Endothelial cell of umbilical vein (primary cell): ENCODE measurements around the gene HBQ1.
"Not testable (repeated sequence)": the region's sequence is repeated elsewhere in the genome, so short reads cannot be mapped to it uniquely, and the experiment has no call there.

ENCODE experiments used
- EZH2 ChIP-seq: IDR thresholded peaks from 2 replicates; pipeline ENCODE4 v1.6.1; 2012; ENCODE audit warnings: borderline replicate concordance, low read depth, mild to moderate bottlenecking, moderate library complexity, low read length, inconsistent platforms; ENCODE audit not compliant: severe bottlenecking
- POLR2A ChIP-seq: IDR thresholded peaks from 2 replicates; pipeline ENCODE4 v1.6.1; 2012; ENCODE audit warnings: low read depth, mild to moderate bottlenecking, control low read depth, low read length
- POLR2AphosphoS5 ChIP-seq: IDR thresholded peaks from 2 replicates; pipeline ENCODE4 v1.6.1; 2012; ENCODE audit warnings: low read depth, mild to moderate bottlenecking, control low read depth, low read length, moderate library complexity; ENCODE audit not compliant: insufficient read depth
- TF ChIP-seq, protein P1 (sequence below), 2 donors: IDR thresholded peaks; 1 replicate in 1 of 2; 2 replicates in 1 of 2; pipeline ENCODE4 v1.5.1; 2011; ENCODE audit warnings: low read length in 2 of 2, mild to moderate bottlenecking in 2 of 2, moderate library complexity in 2 of 2, control low read depth in 1 of 2, inconsistent platforms in 1 of 2, low read depth in 1 of 2; ENCODE audit not compliant: insufficient read depth in 1 of 2; ENCODE audit errors: extremely low read depth in 1 of 2
- TF ChIP-seq, protein P2 (sequence below): IDR thresholded peaks from 2 replicates; pipeline ENCODE4 v1.6.1; 2011; ENCODE audit not compliant: insufficient read depth, insufficient read length

GRCh38 chr16:153129-153521 is 27.1 kb upstream of the HBQ1 start:
- TF ChIP-seq, protein P1, sequence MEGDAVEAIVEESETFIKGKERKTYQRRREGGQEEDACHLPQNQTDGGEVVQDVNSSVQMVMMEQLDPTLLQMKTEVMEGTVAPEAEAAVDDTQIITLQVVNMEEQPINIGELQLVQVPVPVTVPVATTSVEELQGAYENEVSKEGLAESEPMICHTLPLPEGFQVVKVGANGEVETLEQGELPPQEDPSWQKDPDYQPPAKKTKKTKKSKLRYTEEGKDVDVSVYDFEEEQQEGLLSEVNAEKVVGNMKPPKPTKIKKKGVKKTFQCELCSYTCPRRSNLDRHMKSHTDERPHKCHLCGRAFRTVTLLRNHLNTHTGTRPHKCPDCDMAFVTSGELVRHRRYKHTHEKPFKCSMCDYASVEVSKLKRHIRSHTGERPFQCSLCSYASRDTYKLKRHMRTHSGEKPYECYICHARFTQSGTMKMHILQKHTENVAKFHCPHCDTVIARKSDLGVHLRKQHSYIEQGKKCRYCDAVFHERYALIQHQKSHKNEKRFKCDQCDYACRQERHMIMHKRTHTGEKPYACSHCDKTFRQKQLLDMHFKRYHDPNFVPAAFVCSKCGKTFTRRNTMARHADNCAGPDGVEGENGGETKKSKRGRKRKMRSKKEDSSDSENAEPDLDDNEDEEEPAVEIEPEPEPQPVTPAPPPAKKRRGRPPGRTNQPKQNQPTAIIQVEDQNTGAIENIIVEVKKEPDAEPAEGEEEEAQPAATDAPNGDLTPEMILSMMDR (IDR thresholded peaks at IDR 0.05; ENCODE audit: extremely low read depth in 1 of 2, insufficient read depth in 1 of 2, low read depth in 1 of 2, low read length in 2 of 2) = not testable (repeated sequence)
- TF ChIP-seq POLR2AphosphoS5, POLR2A, EZH2: not testable (repeated sequence)
- TF ChIP-seq, protein P2, sequence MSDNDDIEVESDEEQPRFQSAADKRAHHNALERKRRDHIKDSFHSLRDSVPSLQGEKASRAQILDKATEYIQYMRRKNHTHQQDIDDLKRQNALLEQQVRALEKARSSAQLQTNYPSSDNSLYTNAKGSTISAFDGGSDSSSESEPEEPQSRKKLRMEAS = not testable (repeated sequence)
